Esophagus squamous epithelium (tissue), 5 donors: ENCODE measurements around the gene BBS12. TPM values are rescaled to one million over a fixed set of nuclear protein-coding genes. Genes with fewer than 3 reads are reported as not detected.

ENCODE experiments used
- DNase-seq: peaks from one replicate; lab custom pipeline; 2025; lab: John Stamatoyannopoulos, UW
- H3K27ac ChIP-seq, 4 donors: fragments of 200-600 bp; sonication (generic); one replicate each; pipeline ENCODE4 v1.5.1; 2016 to 2019; ENCODE audit warnings: mild to moderate bottlenecking in 1 of 4
- H3K27me3 ChIP-seq, 4 donors: fragments of 200-600 bp; sonication (generic); 1 replicate in 3 of 4; 2 replicates in 1 of 4; pipeline versions ENCODE4 v1.5.1 to v1.6.0; 2017 to 2021; ENCODE audit warnings: antibody characterized with exemption in 1 of 4
- H3K36me3 ChIP-seq, 3 donors: fragments of 200-600 bp; sonication (generic); one replicate each; pipeline ENCODE4 v1.5.1; 2016 to 2019
- H3K4me1 ChIP-seq, 3 donors: fragments of 200-600 bp; sonication (generic); one replicate each; pipeline ENCODE4 v1.5.1; 2017 to 2019
- H3K4me3 ChIP-seq, 4 donors: fragments of 200-600 bp; sonication (generic); 1 replicate in 3 of 4; 2 replicates in 1 of 4; pipeline ENCODE4 v1.5.1; 2016 to 2019; ENCODE audit warnings: mild to moderate bottlenecking in 2 of 4, moderate library complexity in 1 of 4
- H3K9me3 ChIP-seq, 3 donors: fragments of 200-600 bp; sonication (generic); one replicate each; pipeline ENCODE4 v1.5.1; 2016 to 2019
- CTCF ChIP-seq, 6 experiments: fragments of 450-650 bp in 4 of 6; fragments of 200-600 bp in 2 of 6; sonication (generic) in 2 of 6; IDR thresholded peaks; one replicate each; pipeline ENCODE4 v1.5.1; 2016 to 2019; ENCODE audit warnings: antibody characterized with exemption in 6 of 6, mild to moderate bottlenecking in 4 of 6, moderate library complexity in 4 of 6
- POLR2A ChIP-seq, 4 donors: fragments of 450-650 bp; IDR thresholded peaks; one replicate each; pipeline ENCODE4 v1.6.1; 2017; ENCODE audit warnings: antibody characterized with exemption in 4 of 4, mild to moderate bottlenecking in 4 of 4, moderate library complexity in 3 of 4
- WGBS, 2 donors: methylation state at CpG; one replicate each; pipeline ENCODE4 v1.1.5; 2018; 5-methylcytosine and 5-hydroxymethylcytosine counted together
- intact Hi-C: fragments of 100-400 bp; cut with DNase I; formaldehyde crosslinking; loops from one replicate; pipeline ENCODE4 v1.15.0; 2022
- total RNA-seq, 4 donors: library from RNA; depleted of rRNA; stranded (reverse); fragments of >200 nt; gene quantifications; one replicate each; pipeline ENCODE4 v1.1.0, GENCODE V29; 2016
- donor health status: DM: yes; HTN: yes; CAD: no.

The BBS12 gene
- total RNA-seq, 4 donors from 2014 or later, result 0.49 to 2.5 (median 1.0) TPM

DNA sequence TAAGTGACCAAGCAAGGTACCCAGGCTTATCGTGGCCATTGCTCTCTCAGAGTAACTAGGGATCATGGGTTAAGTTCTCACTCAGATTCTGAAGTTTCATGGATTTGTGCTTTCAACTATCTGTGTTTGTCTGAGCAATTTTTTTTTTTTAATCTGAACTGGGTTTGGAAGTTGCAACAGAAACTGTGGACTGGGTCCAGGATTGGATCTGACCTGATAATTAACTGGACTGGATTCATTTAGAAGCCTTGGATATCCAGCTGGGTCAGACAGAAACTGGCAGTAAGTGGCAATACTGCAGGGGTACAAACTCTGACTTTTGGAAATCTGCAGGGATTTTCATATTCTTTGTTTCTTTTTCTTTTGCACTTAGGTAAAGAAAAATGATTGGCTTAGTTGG lies 55.4 kb downstream of the BBS12 start:
- H3K4me3 ChIP-seq, result no peak overlapping the region
- 53 to 81% methylated on average over 1 of the region's 1 CpG for WGBS, 2 donors
- no peak for DNase-seq
- no peak overlapping the region for H3K27ac ChIP-seq
- H3K27me3 ChIP-seq, result no peaks in the 10 kb centered on the region
- H3K9me3 ChIP-seq, result no peaks in the 10 kb centered on the region
- no peaks in the 10 kb centered on the region for H3K36me3 ChIP-seq
- intact Hi-C loops, result no loop called here
- no peak for TF ChIP-seq POLR2A (IDR thresholded peaks at IDR 0.05)
- TF ChIP-seq CTCF (IDR thresholded peaks at IDR 0.05), result no peak
- H3K4me1 ChIP-seq, result peaks cover 0 to 15% (median 11%) of the 10 kb centered on the region in 3 donors

DNA sequence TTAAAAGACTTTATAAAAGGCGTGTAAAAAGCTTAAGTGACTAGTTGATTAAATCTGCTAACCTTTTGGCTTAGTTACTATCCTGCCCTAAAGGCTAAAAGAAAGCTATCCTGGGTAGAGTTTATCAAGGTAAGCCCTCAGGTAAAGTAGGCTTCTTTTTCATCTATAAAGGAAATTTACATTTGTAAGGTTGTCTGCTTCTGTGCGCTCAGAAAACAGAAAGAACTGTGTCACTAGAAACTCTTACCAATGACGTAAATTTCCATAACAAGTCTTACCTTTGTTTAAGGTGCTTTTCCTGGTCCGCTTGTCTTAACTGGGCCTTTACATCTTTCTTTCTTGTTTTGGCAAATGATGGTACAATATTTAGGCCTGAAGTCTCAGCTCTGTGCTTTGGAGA lies 56.4 kb downstream of the BBS12 start:
- intact Hi-C loops, result no loop called here
- WGBS, 2 donors, result 89 to 93% methylated on average over 4 of the region's 4 CpGs
- Histone ChIP-seq H3K9me3 (no peaks in the 10 kb centered on the region), H3K27ac (no peak overlapping the region), H3K27me3 (no peaks in the 10 kb centered on the region), H3K4me1 (peaks cover 0 to 5% (median under 1%) of the 10 kb centered on the region in 3 donors), H3K4me3 (no peak overlapping the region), H3K36me3 (no peaks in the 10 kb centered on the region)
- no peak for DNase-seq
- no peak for TF ChIP-seq CTCF (IDR thresholded peaks at IDR 0.05)

DNA sequence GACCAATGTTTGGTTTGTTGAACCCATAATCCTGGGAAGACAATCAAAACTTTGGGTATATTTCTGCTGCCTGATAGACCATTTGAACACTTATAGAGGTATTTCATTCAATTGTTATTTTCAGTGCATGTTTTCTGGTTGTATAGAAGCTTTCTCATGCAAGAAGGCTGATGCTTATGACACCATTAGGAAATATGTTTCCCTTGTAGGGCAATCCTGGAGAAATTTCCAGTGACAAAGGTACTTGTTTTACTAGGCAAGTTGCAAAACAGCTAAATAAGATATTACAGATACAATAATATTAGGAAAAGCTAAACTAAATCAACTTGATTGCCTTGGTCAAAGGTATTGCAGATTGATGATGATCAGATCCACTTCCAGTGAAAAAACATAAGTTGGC lies 61.3 kb downstream of the BBS12 start:
- intact Hi-C loops, result no loop called here
- Histone ChIP-seq H3K27me3 (no peaks in the 10 kb centered on the region), H3K27ac (no peak overlapping the region), H3K9me3 (no peaks in the 10 kb centered on the region), H3K4me3 (no peak overlapping the region), H3K4me1 (peaks cover 0 to 18% (median 0%) of the 10 kb centered on the region in 3 donors), H3K36me3 (no peaks in the 10 kb centered on the region)
- no peak for TF ChIP-seq POLR2A (IDR thresholded peaks at IDR 0.05)
- no peak for TF ChIP-seq CTCF (IDR thresholded peaks at IDR 0.05)
- no peak for DNase-seq

Other genes starting within 250 kb of the BBS12 start
- under 1 TPM in 1 of 4 donors, not detected in 3; 0.66 TPM for gene IL21, start 111.6 kb upstream of the BBS12 start, total RNA-seq
- 1 to 10 TPM in 2 of 4 donors, under 1 TPM in 2; 0.53 to 7.0 (median 3.5) TPM for gene FGF2, start 94.1 kb downstream of the BBS12 start, total RNA-seq
- 1 to 10 TPM; 1.8 to 8.8 (median 4.3) TPM for gene NUDT6, start 189.9 kb downstream of the BBS12 start, total RNA-seq